Measurements from ENCODE around the gene CDK5RAP1. TPM values are rescaled to one million over a fixed set of nuclear protein-coding genes. Genes with fewer than 3 reads are reported as not detected.

Gene CDK5RAP1
- total RNA-seq, 1 donor from 2014 or later = 42.0 TPM

DNA sequence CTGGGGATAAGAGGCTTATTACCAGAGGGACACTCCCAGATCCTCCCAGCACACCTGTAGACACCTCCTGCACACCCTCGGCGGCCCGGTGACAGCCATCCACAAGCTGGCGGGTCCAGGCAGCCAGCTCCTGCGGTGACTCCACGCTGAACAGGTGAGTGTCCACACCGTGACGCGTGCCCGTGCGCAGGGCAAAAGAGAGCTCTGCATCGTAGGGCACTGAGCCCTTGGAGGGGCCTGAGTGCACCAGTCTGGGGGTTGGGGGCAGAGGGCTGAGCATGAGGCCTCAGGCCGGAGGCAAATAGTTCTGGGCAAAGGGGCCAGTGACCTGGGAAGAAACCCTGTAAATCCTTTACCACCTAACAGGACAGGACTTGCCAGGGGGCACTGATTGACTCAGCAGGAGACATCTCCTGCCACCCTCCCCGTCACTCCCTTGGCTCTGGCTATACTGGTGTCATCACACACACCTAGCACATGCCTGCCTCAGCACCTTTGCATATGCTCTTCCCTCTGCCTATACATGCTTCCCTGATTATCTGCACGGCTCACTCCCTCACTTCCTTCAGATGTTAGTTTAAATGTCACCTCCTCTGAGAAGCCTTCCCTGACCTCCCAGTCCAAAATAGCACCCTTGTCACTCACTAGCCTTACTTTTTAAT lies 8.9 kb upstream of the CDK5RAP1 start:
- Histone ChIP-seq H3K4me1 (no peaks in the 10 kb centered on the region), H4K20me1 (ENCODE audit: low read depth) (no peaks in the 10 kb centered on the region), H3K36me3 (no peaks in the 10 kb centered on the region), H3K9me3 (ENCODE audit: low read depth) (no peaks in the 10 kb centered on the region), H3K27ac (no peak overlapping the region), H3K27me3 (no peaks in the 10 kb centered on the region), H3K4me2 (no peak overlapping the region), H3K9ac (no peak overlapping the region), H3K79me2 (ENCODE audit: low read depth) (no peaks in the 10 kb centered on the region), H3K4me3 (no peak overlapping the region), H3F3A (ENCODE audit: low read depth) (no peaks in the 10 kb centered on the region), H2AFZ (replicated peaks) (no peak overlapping the region)
- Mint-ChIP-seq H3K36me3 (peaks cover 10% of the 10 kb centered on the region), H3K4me1 (peaks cover 5% of the 10 kb centered on the region), H3K27me3 (ENCODE audit: insufficient read depth, low read depth) (no peaks in the 10 kb centered on the region), H3K4me3 (no peak overlapping the region), H3K27ac (no peak overlapping the region), H3K9me3 (no peaks in the 10 kb centered on the region)
- TF ChIP-seq, protein P1, sequence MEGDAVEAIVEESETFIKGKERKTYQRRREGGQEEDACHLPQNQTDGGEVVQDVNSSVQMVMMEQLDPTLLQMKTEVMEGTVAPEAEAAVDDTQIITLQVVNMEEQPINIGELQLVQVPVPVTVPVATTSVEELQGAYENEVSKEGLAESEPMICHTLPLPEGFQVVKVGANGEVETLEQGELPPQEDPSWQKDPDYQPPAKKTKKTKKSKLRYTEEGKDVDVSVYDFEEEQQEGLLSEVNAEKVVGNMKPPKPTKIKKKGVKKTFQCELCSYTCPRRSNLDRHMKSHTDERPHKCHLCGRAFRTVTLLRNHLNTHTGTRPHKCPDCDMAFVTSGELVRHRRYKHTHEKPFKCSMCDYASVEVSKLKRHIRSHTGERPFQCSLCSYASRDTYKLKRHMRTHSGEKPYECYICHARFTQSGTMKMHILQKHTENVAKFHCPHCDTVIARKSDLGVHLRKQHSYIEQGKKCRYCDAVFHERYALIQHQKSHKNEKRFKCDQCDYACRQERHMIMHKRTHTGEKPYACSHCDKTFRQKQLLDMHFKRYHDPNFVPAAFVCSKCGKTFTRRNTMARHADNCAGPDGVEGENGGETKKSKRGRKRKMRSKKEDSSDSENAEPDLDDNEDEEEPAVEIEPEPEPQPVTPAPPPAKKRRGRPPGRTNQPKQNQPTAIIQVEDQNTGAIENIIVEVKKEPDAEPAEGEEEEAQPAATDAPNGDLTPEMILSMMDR (IDR thresholded peaks at IDR 0.05) = no peak
- TF ChIP-seq EZH2 (IDR thresholded peaks at IDR 0.05) (no peak), EZH2phosphoT487 (IDR thresholded peaks at IDR 0.05) (no peak)
- DNase-seq (ENCODE audit: low spot score) = no peak

DNA sequence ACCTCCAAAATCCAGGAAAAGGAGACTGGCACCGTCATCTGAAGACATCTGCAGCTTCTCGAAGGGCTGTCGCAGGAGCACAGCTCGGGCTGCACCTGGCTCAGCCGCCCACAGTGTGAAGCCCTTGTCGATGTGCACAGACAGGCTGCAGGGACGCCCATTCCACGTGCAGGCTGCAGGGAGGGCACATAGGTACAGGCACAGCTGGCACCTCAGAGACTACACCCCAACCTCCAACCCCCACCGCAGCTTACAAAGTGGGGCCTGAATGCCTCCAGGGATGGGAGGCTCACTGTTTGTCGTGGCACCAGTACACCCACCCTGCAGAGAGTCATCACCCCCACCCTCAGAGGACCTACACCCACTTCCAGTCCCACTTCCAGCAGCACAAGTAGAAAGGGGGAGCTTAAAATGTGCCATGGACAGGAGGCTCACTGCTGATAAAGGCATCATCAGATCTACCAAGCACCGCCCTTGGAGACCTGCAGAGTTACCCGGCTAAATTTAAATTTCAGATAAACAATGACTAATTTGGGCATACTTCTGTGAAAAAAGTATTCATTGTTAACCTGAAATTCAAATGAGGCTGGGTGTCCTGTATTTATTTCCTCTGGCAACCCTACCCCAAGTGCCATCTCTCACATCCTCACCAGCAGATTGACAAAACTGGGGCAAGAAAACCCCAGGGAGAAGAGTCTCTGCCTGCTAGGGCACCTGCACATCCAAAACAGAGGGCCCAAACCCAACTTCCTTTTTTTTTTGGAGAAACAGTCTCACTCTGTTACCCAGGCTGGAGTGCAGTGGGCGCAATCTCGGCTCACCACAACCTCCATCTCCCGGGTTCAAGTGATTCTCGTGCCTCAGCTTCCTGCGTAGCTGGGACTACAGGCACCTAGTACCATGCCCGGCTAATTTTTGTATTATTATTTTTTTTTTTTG lies 7.7 kb upstream of the CDK5RAP1 start:
- Mint-ChIP-seq H3K4me3 (no peak overlapping the region), H3K27ac (no peak overlapping the region), H3K9me3 (no peaks in the 10 kb centered on the region), H3K4me1 (peaks cover 5% of the 10 kb centered on the region), H3K36me3 (peaks cover 10% of the 10 kb centered on the region), H3K27me3 (ENCODE audit: insufficient read depth, low read depth) (no peaks in the 10 kb centered on the region)
- Histone ChIP-seq H3K27me3 (no peaks in the 10 kb centered on the region), H3K36me3 (no peaks in the 10 kb centered on the region), H3K4me3 (no peak overlapping the region), H3K9me3 (ENCODE audit: low read depth) (no peaks in the 10 kb centered on the region), H3F3A (ENCODE audit: low read depth) (no peaks in the 10 kb centered on the region), H4K20me1 (ENCODE audit: low read depth) (no peaks in the 10 kb centered on the region), H3K9ac (no peak overlapping the region), H3K4me1 (no peaks in the 10 kb centered on the region), H3K27ac (no peak overlapping the region), H3K79me2 (ENCODE audit: low read depth) (no peaks in the 10 kb centered on the region), H3K4me2 (no peak overlapping the region), H2AFZ (replicated peaks) (no peak overlapping the region)
- TF ChIP-seq, protein P1 (IDR thresholded peaks at IDR 0.05) = no peak
- TF ChIP-seq EZH2 (IDR thresholded peaks at IDR 0.05) (no peak), EZH2phosphoT487 (IDR thresholded peaks at IDR 0.05) (no peak)
- DNase-seq (ENCODE audit: low spot score) = no peak

DNA sequence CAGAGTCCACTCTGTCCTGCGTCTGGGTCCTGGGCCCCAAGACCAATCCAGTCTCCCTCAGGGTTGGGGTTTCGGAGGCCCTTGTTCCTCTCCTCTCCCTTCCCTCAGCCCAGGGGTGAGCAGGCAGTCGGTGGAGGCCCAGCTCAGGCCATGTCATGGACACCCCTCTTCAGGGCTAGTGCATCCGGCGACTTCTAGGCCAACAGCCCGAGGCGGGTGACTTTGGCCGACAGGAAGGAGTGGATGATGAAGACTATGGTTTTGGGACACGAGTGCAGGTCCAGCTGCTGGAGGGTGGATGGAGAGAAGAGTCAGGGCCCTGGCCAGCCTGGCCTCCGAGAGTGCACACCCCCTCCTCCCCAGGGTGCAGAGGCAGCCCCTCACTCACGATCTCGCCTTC lies 7.0 kb upstream of the CDK5RAP1 start:
- no peaks in the 10 kb centered on the region for H3K27me3 Mint-ChIP-seq (ENCODE audit: insufficient read depth, low read depth)
- H3K9ac ChIP-seq = no peak overlapping the region
- no peaks in the 10 kb centered on the region for H3K36me3 ChIP-seq
- no peak overlapping the region for H3K27ac ChIP-seq
- peaks cover 5% of the 10 kb centered on the region for H3K4me1 Mint-ChIP-seq
- H3K4me1 ChIP-seq = no peaks in the 10 kb centered on the region
- H3K79me2 ChIP-seq (ENCODE audit: low read depth) = no peaks in the 10 kb centered on the region
- H3K4me2 ChIP-seq = no peak overlapping the region
- no peaks in the 10 kb centered on the region for H3F3A ChIP-seq (ENCODE audit: low read depth)
- no peaks in the 10 kb centered on the region for H3K9me3 Mint-ChIP-seq
- H2AFZ ChIP-seq (replicated peaks) = no peak overlapping the region
- DNase-seq (ENCODE audit: low spot score) = no peak
- no peak overlapping the region for H3K4me3 ChIP-seq
- no peak overlapping the region for H3K4me3 Mint-ChIP-seq
- no peaks in the 10 kb centered on the region for H3K9me3 ChIP-seq (ENCODE audit: low read depth)
- H3K36me3 Mint-ChIP-seq = peaks cover 10% of the 10 kb centered on the region
- no peak for TF ChIP-seq EZH2phosphoT487 (IDR thresholded peaks at IDR 0.05)
- TF ChIP-seq, protein P1 (IDR thresholded peaks at IDR 0.05) = no peak
- no peak for TF ChIP-seq EZH2 (IDR thresholded peaks at IDR 0.05)
- no peaks in the 10 kb centered on the region for H4K20me1 ChIP-seq (ENCODE audit: low read depth)
- H3K27me3 ChIP-seq = no peaks in the 10 kb centered on the region
- H3K27ac Mint-ChIP-seq = no peak overlapping the region
